Right ventricle myocardium inferior (tissue), 1 donor: ENCODE data around the gene ZFP91. TPM values are rescaled to one million over a fixed set of nuclear protein-coding genes. Genes with fewer than 3 reads are reported as not detected.

ENCODE experiments used
- ATAC-seq: fragments of 200-7000 bp; cut with Tn5 transposase; one replicate; pipeline ENCODE4 v1.9.1; 2020; ENCODE audit warnings: mild to moderate bottlenecking, moderate library complexity
- DNase-seq: peaks from one replicate; pipeline ENCODE4 v3.0.0; 2021; ENCODE audit errors: missing footprints
- intact Hi-C: fragments of 100-400 bp; cut with DNase I; formaldehyde crosslinking; loops from one replicate; pipeline ENCODE4 v1.11.0; 2022
- total RNA-seq: library from RNA; stranded (reverse); fragmentation: NEBNext Ultra II Directional; extraction: Animal tissue kit (Norgen Biotek cat#: 25700); gene quantifications from one replicate; pipeline ENCODE4 v1.2.1, GENCODE V29; 2021
- donor health status: DM: no; HTN: yes; CAD: no; lungs with severe emphysema.

Gene ZFP91
- total RNA-seq, 1 donor from 2014 or later: 61.1 TPM

- ATAC-seq: peak; percentile 53
- intact Hi-C loops: no loop called here
- no peak for DNase-seq
Observed at GRCh38 chr11:58622344-58622743, 43.5 kb downstream of the ZFP91 start, which contains the start of gene CNTF. CNTF (plus strand) TSS chr11:58622665; CDS start chr11:58622753, 88 bp downstream.

GRCh38 chr11:58625086-58625485 is 46.2 kb downstream of the ZFP91 start:
- ATAC-seq (no peak), DNase-seq (no peak)
- intact Hi-C loops: loop anchor here (5.0 kb wide), 1 partner anchor 48 kb away; the partner anchor contains the start of genes LPXN and ZFP91

- no peak for ATAC-seq
- intact Hi-C loops: loop anchor here (5.0 kb wide), 1 partner anchor 49 kb away; the partner anchor contains the start of genes LPXN and ZFP91
- no peak for DNase-seq
Observed at GRCh38 chr11:58625826-58626460, 47.1 kb downstream of the ZFP91 start.

- intact Hi-C loops: loop anchor here (5.0 kb wide), 1 partner anchor 50 kb away; the partner anchor contains the start of genes LPXN and ZFP91
- DNase-seq (no peak), ATAC-seq (no peak)
Observed at GRCh38 chr11:58626934-58627483, 48.1 kb downstream of the ZFP91 start.

GRCh38 chr11:58628446-58628845 is 49.6 kb downstream of the ZFP91 start:
- ATAC-seq: peak; percentile 61
- intact Hi-C loops: loop anchor here (5.0 kb wide), 1 partner anchor 51 kb away; the partner anchor contains the start of genes LPXN and ZFP91
- DNase-seq: no peak

- ATAC-seq (peak; percentile 37), DNase-seq (no peak)
- intact Hi-C loops: loop anchor here (5.0 kb wide), 1 partner anchor 53 kb away; the partner anchor contains the start of genes LPXN and ZFP91
Observed at GRCh38 chr11:58629857-58630256, 51.0 kb downstream of the ZFP91 start.

- ATAC-seq (no peak), DNase-seq (no peak)
- intact Hi-C loops: no loop called here
Observed at GRCh38 chr11:58631378-58631777, 52.5 kb downstream of the ZFP91 start.

GRCh38 chr11:58632510-58632909 is 53.6 kb downstream of the ZFP91 start:
- intact Hi-C loops: no loop called here
- DNase-seq: no peak
- ATAC-seq: no peak

- intact Hi-C loops: no loop called here
- DNase-seq: no peak
Observed at GRCh38 chr11:58636587-58636986, 57.7 kb downstream of the ZFP91 start.

GRCh38 chr11:58637371-58637770 is 58.5 kb downstream of the ZFP91 start:
- ATAC-seq: no peak
- intact Hi-C loops: no loop called here

More at GRCh38 chr11:58636587-58636986, 57.7 kb downstream of the ZFP91 start:
- ATAC-seq: no peak

GRCh38 chr11:58639103-58639502 is 60.2 kb downstream of the ZFP91 start:
- ATAC-seq (no peak), DNase-seq (no peak)
- intact Hi-C loops: no loop called here

More at GRCh38 chr11:58637371-58637770, 58.5 kb downstream of the ZFP91 start:
- DNase-seq: no peak

- intact Hi-C loops: no loop called here
- DNase-seq (no peak), ATAC-seq (no peak)
Observed at GRCh38 chr11:58639669-58640068, 60.8 kb downstream of the ZFP91 start.

GRCh38 chr11:58640386-58641023 is 61.6 kb downstream of the ZFP91 start:
- intact Hi-C loops: no loop called here
- ATAC-seq (peak; percentile 52), DNase-seq (no peak)

GRCh38 chr11:58641341-58641740 is 62.5 kb downstream of the ZFP91 start:
- DNase-seq: no peak
- intact Hi-C loops: no loop called here
- ATAC-seq: no peak

- DNase-seq (no peak), ATAC-seq (no peak)
- intact Hi-C loops: no loop called here
Observed at GRCh38 chr11:58641803-58642581, 63.1 kb downstream of the ZFP91 start.

GRCh38 chr11:58645854-58646253 is 67.0 kb downstream of the ZFP91 start:
- ATAC-seq: no peak
- intact Hi-C loops: no loop called here

GRCh38 chr11:58647141-58647699 is 68.4 kb downstream of the ZFP91 start:
- intact Hi-C loops: no loop called here
- DNase-seq: no peak
- ATAC-seq: no peak

More at GRCh38 chr11:58645854-58646253, 67.0 kb downstream of the ZFP91 start:
- no peak for DNase-seq

- no peak for DNase-seq
- ATAC-seq: no peak
- intact Hi-C loops: no loop called here
Observed at GRCh38 chr11:58647866-58648265, 69.0 kb downstream of the ZFP91 start.

GRCh38 chr11:58649623-58650022 is 70.8 kb downstream of the ZFP91 start:
- no peak for ATAC-seq
- DNase-seq: no peak
- intact Hi-C loops: no loop called here
